ENCODE data around the gene ZDHHC17. TPM values are rescaled to one million over a fixed set of nuclear protein-coding genes. Genes with fewer than 3 reads are reported as not detected.

Gene ZDHHC17
- total and polyA plus RNA-seq, 9 donors, result 33.4 to 59.4 (median 38.4) TPM

- no peak overlapping the region for H3K27ac ChIP-seq (ENCODE audit: low read length)
- H3K36me3 ChIP-seq (ENCODE audit: control insufficient read depth, insufficient read depth, low read length), result no peaks in the 10 kb centered on the region
- 80% methylated on average over 1 of the region's 2 CpGs for WGBS (ENCODE audit: insufficient coverage)
- DNase-seq, result no peak
- no peaks in the 10 kb centered on the region for H3K9me3 ChIP-seq (replicated peaks; ENCODE audit: control insufficient read depth, low read depth, low read length)
- no peak overlapping the region for H3K4me3 ChIP-seq (ENCODE audit: low read length)
- no peaks in the 10 kb centered on the region for H3K4me1 ChIP-seq (ENCODE audit: control insufficient read depth, insufficient read depth, low read length)
- H3K27me3 ChIP-seq (ENCODE audit: control insufficient read depth, insufficient read depth, low read length), result no peaks in the 10 kb centered on the region
Measured at GRCh38 chr12:76899522-76899921, 135.6 kb downstream of the ZDHHC17 start.

GRCh38 chr12:76901628-76902380 is 137.9 kb downstream of the ZDHHC17 start:
- no peaks in the 10 kb centered on the region for H3K9me3 ChIP-seq (replicated peaks; ENCODE audit: control insufficient read depth, low read depth, low read length)
- H3K27ac ChIP-seq (ENCODE audit: low read length), result no peak overlapping the region
- no peaks in the 10 kb centered on the region for H3K4me1 ChIP-seq (ENCODE audit: control insufficient read depth, insufficient read depth, low read length)
- no peaks in the 10 kb centered on the region for H3K27me3 ChIP-seq (ENCODE audit: control insufficient read depth, insufficient read depth, low read length)
- no peak for DNase-seq
- WGBS (ENCODE audit: insufficient coverage), result no CpG with 5 or more reads among the region's 4 CpGs
- H3K4me3 ChIP-seq (ENCODE audit: low read length), result no peak overlapping the region
- no peaks in the 10 kb centered on the region for H3K36me3 ChIP-seq (ENCODE audit: control insufficient read depth, insufficient read depth, low read length)

Other genes starting within 250 kb of the ZDHHC17 start
- gene OSBPL8, start 204.3 kb upstream of the ZDHHC17 start, total RNA-seq, result 25.4 TPM
- 10 to 100 TPM; 14.5 to 36.4 (median 26.2) TPM for gene OSBPL8, start 204.3 kb upstream of the ZDHHC17 start, polyA plus RNA-seq (ENCODE audit: insufficient read depth in 1 of 8, insufficient read length in 8 of 8, low replicate concordance in 1 of 8)
- gene CSRP2, start 114.9 kb downstream of the ZDHHC17 start, total RNA-seq, result 40.8 TPM
- gene CSRP2, start 114.9 kb downstream of the ZDHHC17 start, polyA plus RNA-seq (ENCODE audit: insufficient read depth in 1 of 8, insufficient read length in 8 of 8, low replicate concordance in 1 of 8), result 10 to 100 TPM; 32.3 to 71.7 (median 45.2) TPM